ENCODE results near the gene CDC42EP5. TPM values are rescaled to one million over a fixed set of nuclear protein-coding genes. Genes with fewer than 3 reads are reported as not detected.
"Not testable (repeated sequence)": the region's sequence is repeated elsewhere in the genome, so short reads cannot be mapped to it uniquely, and the experiment has no call there.

CDC42EP5 gene
- total RNA-seq, 2 donors from 2014 or later, result 102 to 193 TPM

GRCh38 chr19:54448774-54449700, 24.1 kb downstream of the CDC42EP5 start, which contains the start of gene LENG8:
Gene LENG8 (plus strand): TSS chr19:54449199. CDS start chr19:54451345, 2,146 bp downstream.
- H3K4me1 ChIP-seq (replicated peaks), result peaks cover 14% of the 10 kb centered on the region
- H3K36me3 ChIP-seq, result peaks cover 17 to 19% of the 10 kb centered on the region in 2 donors
- no peaks in the 10 kb centered on the region for H3K9me3 ChIP-seq
- intact Hi-C loops (cut with DNase I), result no loop called here
- peak; percentile 99 for DNase-seq (ENCODE audit: low spot score)
- TF ChIP-seq POLR2AphosphoS5 (IDR thresholded peaks at IDR 0.05) (peak; percentile 99), CTCF (IDR thresholded peaks at IDR 0.05) (peak in 2 of 4 experiments; percentile 19 to 24), POLR2A (IDR thresholded peaks at IDR 0.05) (peak; percentile 94)
- no peaks in the 10 kb centered on the region for H3K27me3 ChIP-seq (replicated peaks; ENCODE audit: insufficient read depth)
- WGBS, result under 1% methylated on average over 95 of the region's 96 CpGs
- peak within 1 kb of the TSS; percentile 91 to 94 for H3K4me3 ChIP-seq
- H3K27ac ChIP-seq, result peak within 1 kb of the TSS; percentile 95 to 97

- peaks cover 12% of the 10 kb centered on the region in 2 donors for H3K36me3 ChIP-seq
- intact Hi-C loops (cut with DNase I), result no loop called here
- TF ChIP-seq POLR2AphosphoS5 (IDR thresholded peaks at IDR 0.05) (no peak), CTCF (IDR thresholded peaks at IDR 0.05) (no peak), POLR2A (IDR thresholded peaks at IDR 0.05) (no peak)
- H3K27me3 ChIP-seq (replicated peaks; ENCODE audit: insufficient read depth), result no peaks in the 10 kb centered on the region
- no peaks in the 10 kb centered on the region for H3K9me3 ChIP-seq
- H3K4me3 ChIP-seq, result peak overlapping the region; percentile 91 to 94
- WGBS, result 2% methylated on average over 34 of the region's 34 CpGs
- H3K4me1 ChIP-seq (replicated peaks), result peaks cover 14% of the 10 kb centered on the region
- DNase-seq (ENCODE audit: low spot score), result peak; percentile 34
- H3K27ac ChIP-seq, result peak overlapping the region; percentile 95 to 97
These were observed 24.9 kb downstream of the CDC42EP5 start for GRCh38 chr19:54448040-54448773.

- H3K36me3 ChIP-seq; H3K27me3 ChIP-seq (replicated peaks; ENCODE audit: insufficient read depth); DNase-seq (ENCODE audit: low spot score); H3K4me3 ChIP-seq; H3K9me3 ChIP-seq; H3K27ac ChIP-seq; intact Hi-C loops (cut with DNase I): not testable (repeated sequence)
- H3K4me1 ChIP-seq (replicated peaks), result peaks cover 11% of the 10 kb centered on the region
- WGBS, result 91% methylated on average over 15 of the region's 15 CpGs
These were observed 26.7 kb downstream of the CDC42EP5 start for GRCh38 chr19:54446349-54446748.

GRCh38 chr19:54444737-54445136, 28.4 kb downstream of the CDC42EP5 start:
- TF ChIP-seq POLR2AphosphoS5 (IDR thresholded peaks at IDR 0.05), result no peak
- H3K36me3 ChIP-seq, result no peaks in the 10 kb centered on the region
- intact Hi-C loops (cut with DNase I), result no loop called here
- no peak for DNase-seq (ENCODE audit: low spot score)
- H3K4me3 ChIP-seq, result no peak overlapping the region
- H3K4me1 ChIP-seq (replicated peaks), result peaks cover 4% of the 10 kb centered on the region
- no peaks in the 10 kb centered on the region for H3K9me3 ChIP-seq
- no peaks in the 10 kb centered on the region for H3K27me3 ChIP-seq (replicated peaks; ENCODE audit: insufficient read depth)
- H3K27ac ChIP-seq, result no peak overlapping the region
- WGBS, result 96% methylated on average over 7 of the region's 7 CpGs

- no peak for DNase-seq (ENCODE audit: low spot score)
- no peak for TF ChIP-seq CTCF (IDR thresholded peaks at IDR 0.05)
- TF ChIP-seq POLR2AphosphoS5 (IDR thresholded peaks at IDR 0.05), result no peak
- TF ChIP-seq POLR2A (IDR thresholded peaks at IDR 0.05), result no peak
- intact Hi-C loops (cut with DNase I), result no loop called here
- Histone ChIP-seq H3K27ac (no peak overlapping the region), H3K4me3 (no peak overlapping the region), H3K4me1 (replicated peaks) (no peaks in the 10 kb centered on the region), H3K36me3 (no peaks in the 10 kb centered on the region), H3K9me3 (no peaks in the 10 kb centered on the region), H3K27me3 (replicated peaks; ENCODE audit: insufficient read depth) (no peaks in the 10 kb centered on the region)
- 76% methylated on average over 5 of the region's 5 CpGs for WGBS
These were observed 32.5 kb downstream of the CDC42EP5 start for GRCh38 chr19:54440641-54441040.
